Heart left ventricle (tissue), 16 donors: ENCODE data around the gene CRYL1. TPM values are rescaled to one million over a fixed set of nuclear protein-coding genes. Genes with fewer than 3 reads are reported as not detected.

Experiments
- ATAC-seq, 4 donors: fragments of 200-7000 bp; cut with Tn5 transposase; one replicate each; pipeline ENCODE4 v1.9.1; 2020 to 2022; ENCODE audit warnings: moderate library complexity in 4 of 4, mild to moderate bottlenecking in 3 of 4, moderate number of reproducible peaks in 1 of 4
- DNase-seq, 5 donors: peaks; one replicate each; pipeline ENCODE4 v3.0.0-alpha.2; 2020
- H3K27ac ChIP-seq, 12 donors: fragments of 200-600 bp; sonication (generic) in 4 of 12; one replicate each; pipeline versions ENCODE4 v1.5.0 to v1.8.0; 2016 to 2022; ENCODE audit warnings: mild to moderate bottlenecking in 2 of 12
- H3K27me3 ChIP-seq, 9 donors: fragments of 200-600 bp; sonication (generic) in 2 of 9; one replicate each; pipeline versions ENCODE4 v1.5.1 to v1.8.0; 2016 to 2022; ENCODE audit warnings: mild to moderate bottlenecking in 3 of 9
- H3K36me3 ChIP-seq, 9 donors: fragments of 200-600 bp; sonication (generic) in 2 of 9; one replicate each; pipeline versions ENCODE4 v1.5.0 to v1.8.0; 2018 to 2022; ENCODE audit warnings: mild to moderate bottlenecking in 2 of 9
- H3K4me1 ChIP-seq, 12 donors: fragments of 200-600 bp; sonication (generic) in 4 of 12; one replicate each; pipeline versions ENCODE4 v1.5.0 to v1.8.0; 2016 to 2022; ENCODE audit warnings: mild to moderate bottlenecking in 3 of 12
- H3K4me3 ChIP-seq, 12 donors: fragments of 200-600 bp; sonication (generic) in 4 of 12; one replicate each; pipeline versions ENCODE4 v1.5.0 to v1.8.0; 2017 to 2022; ENCODE audit warnings: mild to moderate bottlenecking in 9 of 12, moderate library complexity in 4 of 12
- H3K9me3 ChIP-seq, 12 donors: fragments of 200-600 bp; sonication (generic) in 4 of 12; one replicate each; pipeline versions ENCODE4 v1.5.0 to v1.8.0; 2016 to 2022; ENCODE audit warnings: mild to moderate bottlenecking in 1 of 12
- CTCF ChIP-seq, 12 donors: fragments of 200-600 bp; sonication (generic) in 4 of 12; IDR thresholded peaks; one replicate each; pipeline versions ENCODE4 v1.5.0 to v1.8.0; 2018 to 2022; ENCODE audit warnings: antibody characterized with exemption in 12 of 12, mild to moderate bottlenecking in 5 of 12
- POLR2A ChIP-seq, 2 donors: fragments of 450-650 bp; IDR thresholded peaks; one replicate each; pipeline ENCODE4 v1.6.1; 2017; ENCODE audit warnings: antibody characterized with exemption in 2 of 2, mild to moderate bottlenecking in 2 of 2, moderate library complexity in 2 of 2
- whole genome bisulfite sequencing, 4 donors: extraction: QIAGEN DNeasy Blood & Tissue Kit in 2 of 4; methylation state at CpG; one replicate each; pipeline versions ENCODE4 v1.1.5 to v1.1.7; 2013 to 2018; 5-methylcytosine and 5-hydroxymethylcytosine counted together
- intact Hi-C, 10 donors: fragments of 100-400 bp; cut with DNase I; formaldehyde crosslinking; loops; one replicate each; pipeline versions ENCODE4 v1.11.1 to v1.14.2; 2022
- polyA plus RNA-seq, 2 donors: library from polyadenylated mRNA; stranded (reverse); fragments of 200-250 nt; gene quantifications; one replicate each; pipeline ENCODE4 v1.2.3, GENCODE V29; 2013
- total RNA-seq, 9 donors: library from RNA; depleted of rRNA in 2 of 9; stranded (reverse); fragments of >200 nt in 2 of 9; fragmentation: NEBNext Ultra II Directional in 3 of 9; extraction: Animal tissue kit (Norgen Biotek cat#: 25700) in 3 of 9; gene quantifications; one replicate each; pipeline versions ENCODE4 v1.1.0 to v1.2.4, GENCODE V29; 2016 to 2023
- donor health status: ischemic (EF 13 %, LVEDD 7.1; RV severe dilation, severe dysfunction).
- donor health status: healthy with polysubstance abuse.
- donor health status: DM: no; HTN: yes; CAD: no.
- donor health status: DM: no; HTN: no; CAD: no.
- donor health status: ischemic (EF 25% LVEDD 6.9; RV normal size, moderate dysfunction).
- donor health status: ischemic (EF 25% LVEDD 5.7; RV mildly dilated, moderate dysfunction).
- donor health status: healthy.
- donor health status: DM: yes; HTN: yes; CAD: no.
- donor health status: ischemic (EF 35%, LVEDD 5.7; RV mildly dilated, moderate dysfunction).
- donor health status: nonischemic (EF 11% LVEDD 7.7; RV severe dilation, severe dysfunction).
- donor health status: DM: yes; HTN: yes; CAD: no.
- donor health status: PGD.
- donor health status: ischemic (EF 29% LVEDD 5.4; RV normal size, mild dysfunction).
- donor health status: nonischemic (EF 23%, LVEDD 6.1; RV moderate dilation, normal function).

Gene CRYL1
- total and polyA plus RNA-seq, 11 donors, result 10.7 to 36.5 (median 20.9) TPM

- no peak overlapping the region for H3K4me3 ChIP-seq
- peaks cover 0 to 33% (median 21%) of the 10 kb centered on the region in 9 donors for H3K36me3 ChIP-seq
- H3K9me3 ChIP-seq, result no peaks in the 10 kb centered on the region
- DNase-seq (no peak), ATAC-seq (no peak)
- intact Hi-C loops, result no loop called here
- H3K27me3 ChIP-seq, result no peaks in the 10 kb centered on the region
- peaks cover 0 to 13% (median 0%) of the 10 kb centered on the region in 12 donors for H3K4me1 ChIP-seq
- WGBS, 4 donors, result 75 to 83% (median 78%) methylated on average over 2 of the region's 2 CpGs
- H3K27ac ChIP-seq, result no peak overlapping the region
- TF ChIP-seq CTCF (IDR thresholded peaks at IDR 0.05) (no peak), POLR2A (IDR thresholded peaks at IDR 0.05) (no peak)
Observed at GRCh38 chr13:20514866-20515265, 10.8 kb downstream of the CRYL1 start.

DNA sequence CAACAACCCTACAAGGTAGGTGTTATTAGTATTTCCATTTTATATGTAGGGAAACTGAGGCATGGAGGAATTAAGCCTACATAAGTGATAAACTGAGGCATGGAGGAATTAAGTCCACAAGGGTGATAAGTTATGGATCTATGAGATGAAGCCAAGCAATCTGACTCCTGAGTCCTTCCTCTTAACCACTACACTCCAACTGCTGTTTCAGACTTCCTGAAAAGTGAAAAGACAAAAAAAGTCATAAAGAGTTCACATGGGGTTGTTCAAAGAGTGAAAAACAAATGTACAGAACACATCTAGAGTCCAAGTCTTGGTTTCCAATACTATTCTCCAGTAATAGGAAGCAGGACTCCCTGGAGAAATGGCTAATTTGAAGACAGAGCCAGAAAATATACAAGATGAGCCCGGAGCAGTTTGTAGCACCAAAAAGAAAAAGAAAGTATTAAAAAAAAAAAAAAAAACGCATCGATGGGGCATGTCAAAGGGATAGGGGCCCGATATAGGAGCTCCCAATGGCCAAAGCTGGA is 12.1 kb downstream of the CRYL1 start:
- TF ChIP-seq CTCF (IDR thresholded peaks at IDR 0.05), result no peak
- TF ChIP-seq POLR2A (IDR thresholded peaks at IDR 0.05), result no peak
- H3K36me3 ChIP-seq, result peaks cover 0 to 39% (median 27%) of the 10 kb centered on the region in 9 donors
- ATAC-seq, result no peak

GRCh38 chr13:20512042-20512683 is 13.5 kb downstream of the CRYL1 start:
- no peak for ATAC-seq
- WGBS, 4 donors, result 73 to 80% (median 80%) methylated on average over 10 of the region's 10 CpGs
- peaks cover 0 to 42% (median 27%) of the 10 kb centered on the region in 9 donors for H3K36me3 ChIP-seq
- intact Hi-C loops, result no loop called here
- H3K4me1 ChIP-seq, result peaks cover 0 to 11% (median 0%) of the 10 kb centered on the region in 12 donors
- DNase-seq, result peak in 1 of 5 donors; percentile 33
- no peaks in the 10 kb centered on the region for H3K27me3 ChIP-seq
- no peak overlapping the region for H3K4me3 ChIP-seq
- H3K27ac ChIP-seq, result peak overlapping the region in 1 of 12 donors; percentile 14
- TF ChIP-seq POLR2A (IDR thresholded peaks at IDR 0.05) (no peak), CTCF (IDR thresholded peaks at IDR 0.05) (no peak)
- no peaks in the 10 kb centered on the region for H3K9me3 ChIP-seq

More for the DNA sequence above, 12.1 kb downstream of the CRYL1 start:
- no peak overlapping the region for H3K27ac ChIP-seq
- DNase-seq, result no peak
- 45 to 59% (median 47%) methylated on average over 4 of the region's 4 CpGs for WGBS, 4 donors
- no peak overlapping the region for H3K4me3 ChIP-seq
- intact Hi-C loops, result no loop called here
- no peaks in the 10 kb centered on the region for H3K9me3 ChIP-seq
- no peaks in the 10 kb centered on the region for H3K27me3 ChIP-seq
- peaks cover 0 to 11% (median 0%) of the 10 kb centered on the region in 12 donors for H3K4me1 ChIP-seq

DNA sequence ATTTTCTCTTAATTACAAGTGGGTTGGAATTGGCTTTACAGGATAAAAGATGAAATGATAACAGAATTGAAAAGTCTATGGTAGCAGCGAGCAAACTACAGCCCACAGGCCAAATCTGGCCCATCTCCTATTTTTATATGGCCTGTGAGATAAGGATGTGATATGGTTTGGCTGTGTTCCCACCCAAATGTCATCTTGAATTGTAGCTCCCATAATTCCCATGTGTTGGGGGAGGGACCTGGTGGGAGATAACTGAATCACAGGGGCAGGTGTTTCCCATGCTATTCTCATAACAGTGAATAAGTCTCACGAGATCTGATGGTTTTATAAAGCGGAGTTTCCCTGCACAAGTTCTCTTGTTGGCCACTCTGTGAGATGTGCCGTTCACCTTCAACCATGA is 19.0 kb downstream of the CRYL1 start:
- no peak overlapping the region for H3K4me3 ChIP-seq
- intact Hi-C loops, result no loop called here
- no peaks in the 10 kb centered on the region for H3K27me3 ChIP-seq
- no peaks in the 10 kb centered on the region for H3K9me3 ChIP-seq
- 70 to 80% (median 74%) methylated on average over 4 of the region's 4 CpGs for WGBS, 4 donors
- ATAC-seq (no peak), DNase-seq (no peak)
- H3K27ac ChIP-seq, result peak overlapping the region in 1 of 12 donors; percentile 49
- peaks cover 0 to 58% (median 23%) of the 10 kb centered on the region in 9 donors for H3K36me3 ChIP-seq
- H3K4me1 ChIP-seq, result peaks cover 0 to 18% (median 3%) of the 10 kb centered on the region in 12 donors
- TF ChIP-seq POLR2A (IDR thresholded peaks at IDR 0.05) (no peak), CTCF (IDR thresholded peaks at IDR 0.05) (no peak)
